Panc1 (cell line): ENCODE measurements around the gene AFG3L2.

Experiments used
- POLR2AphosphoS5 ChIP-seq: IDR thresholded peaks from 2 replicates; pipeline ENCODE4 v1.6.1; 2012; ENCODE audit warnings: mild to moderate bottlenecking, low read depth, low read length, moderate library complexity
- TCF7L2 ChIP-seq: IDR thresholded peaks from 2 replicates; pipeline ENCODE4 v1.6.1; 2011; ENCODE audit warnings: mild to moderate bottlenecking, low read depth, low read length, inconsistent platforms
- TF ChIP-seq, protein P1 (sequence below): fragments of 450-650 bp; IDR thresholded peaks from 2 replicates; pipeline ENCODE4 v1.5.1; 2017; ENCODE audit warnings: mild to moderate bottlenecking
- TF ChIP-seq, protein P2 (sequence below), 2 experiments: IDR thresholded peaks; 2 replicates each; pipeline ENCODE4 v1.6.1; 2011 to 2012; ENCODE audit warnings: low read depth in 2 of 2, control low read depth in 1 of 2, low read length in 1 of 2, mild to moderate bottlenecking in 1 of 2, moderate library complexity in 1 of 2; ENCODE audit not compliant: insufficient read depth in 1 of 2

DNA sequence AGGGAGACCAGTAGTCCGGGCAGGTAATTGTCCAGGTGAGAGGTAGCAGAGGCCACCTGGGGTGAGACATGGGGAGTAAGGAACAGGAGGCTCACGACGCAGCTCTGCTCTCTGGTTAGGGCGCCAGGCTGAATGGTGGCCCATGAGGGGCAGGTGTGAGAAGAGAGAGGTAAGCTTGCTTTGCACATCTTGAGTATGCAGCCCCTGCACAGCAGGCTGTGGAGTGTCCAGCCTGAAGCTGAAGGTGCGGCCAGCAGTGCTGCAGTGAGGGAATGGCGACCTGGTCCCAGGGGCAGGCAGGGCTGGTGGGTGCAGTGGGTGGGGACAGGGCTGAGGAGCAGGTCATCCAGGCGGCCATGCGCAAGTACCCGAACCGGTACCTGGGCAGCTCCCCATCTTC, 46.4 kb upstream of the AFG3L2 start:
- TF ChIP-seq, protein P1, sequence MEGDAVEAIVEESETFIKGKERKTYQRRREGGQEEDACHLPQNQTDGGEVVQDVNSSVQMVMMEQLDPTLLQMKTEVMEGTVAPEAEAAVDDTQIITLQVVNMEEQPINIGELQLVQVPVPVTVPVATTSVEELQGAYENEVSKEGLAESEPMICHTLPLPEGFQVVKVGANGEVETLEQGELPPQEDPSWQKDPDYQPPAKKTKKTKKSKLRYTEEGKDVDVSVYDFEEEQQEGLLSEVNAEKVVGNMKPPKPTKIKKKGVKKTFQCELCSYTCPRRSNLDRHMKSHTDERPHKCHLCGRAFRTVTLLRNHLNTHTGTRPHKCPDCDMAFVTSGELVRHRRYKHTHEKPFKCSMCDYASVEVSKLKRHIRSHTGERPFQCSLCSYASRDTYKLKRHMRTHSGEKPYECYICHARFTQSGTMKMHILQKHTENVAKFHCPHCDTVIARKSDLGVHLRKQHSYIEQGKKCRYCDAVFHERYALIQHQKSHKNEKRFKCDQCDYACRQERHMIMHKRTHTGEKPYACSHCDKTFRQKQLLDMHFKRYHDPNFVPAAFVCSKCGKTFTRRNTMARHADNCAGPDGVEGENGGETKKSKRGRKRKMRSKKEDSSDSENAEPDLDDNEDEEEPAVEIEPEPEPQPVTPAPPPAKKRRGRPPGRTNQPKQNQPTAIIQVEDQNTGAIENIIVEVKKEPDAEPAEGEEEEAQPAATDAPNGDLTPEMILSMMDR, result no peak
- TF ChIP-seq POLR2AphosphoS5 (no peak), TCF7L2 (no peak)
- TF ChIP-seq, protein P2, sequence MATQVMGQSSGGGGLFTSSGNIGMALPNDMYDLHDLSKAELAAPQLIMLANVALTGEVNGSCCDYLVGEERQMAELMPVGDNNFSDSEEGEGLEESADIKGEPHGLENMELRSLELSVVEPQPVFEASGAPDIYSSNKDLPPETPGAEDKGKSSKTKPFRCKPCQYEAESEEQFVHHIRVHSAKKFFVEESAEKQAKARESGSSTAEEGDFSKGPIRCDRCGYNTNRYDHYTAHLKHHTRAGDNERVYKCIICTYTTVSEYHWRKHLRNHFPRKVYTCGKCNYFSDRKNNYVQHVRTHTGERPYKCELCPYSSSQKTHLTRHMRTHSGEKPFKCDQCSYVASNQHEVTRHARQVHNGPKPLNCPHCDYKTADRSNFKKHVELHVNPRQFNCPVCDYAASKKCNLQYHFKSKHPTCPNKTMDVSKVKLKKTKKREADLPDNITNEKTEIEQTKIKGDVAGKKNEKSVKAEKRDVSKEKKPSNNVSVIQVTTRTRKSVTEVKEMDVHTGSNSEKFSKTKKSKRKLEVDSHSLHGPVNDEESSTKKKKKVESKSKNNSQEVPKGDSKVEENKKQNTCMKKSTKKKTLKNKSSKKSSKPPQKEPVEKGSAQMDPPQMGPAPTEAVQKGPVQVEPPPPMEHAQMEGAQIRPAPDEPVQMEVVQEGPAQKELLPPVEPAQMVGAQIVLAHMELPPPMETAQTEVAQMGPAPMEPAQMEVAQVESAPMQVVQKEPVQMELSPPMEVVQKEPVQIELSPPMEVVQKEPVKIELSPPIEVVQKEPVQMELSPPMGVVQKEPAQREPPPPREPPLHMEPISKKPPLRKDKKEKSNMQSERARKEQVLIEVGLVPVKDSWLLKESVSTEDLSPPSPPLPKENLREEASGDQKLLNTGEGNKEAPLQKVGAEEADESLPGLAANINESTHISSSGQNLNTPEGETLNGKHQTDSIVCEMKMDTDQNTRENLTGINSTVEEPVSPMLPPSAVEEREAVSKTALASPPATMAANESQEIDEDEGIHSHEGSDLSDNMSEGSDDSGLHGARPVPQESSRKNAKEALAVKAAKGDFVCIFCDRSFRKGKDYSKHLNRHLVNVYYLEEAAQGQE (IDR thresholded peaks at IDR 0.05; ENCODE audit: insufficient read depth in 1 of 2, low read depth in 2 of 2, low read length in 1 of 2), result no peak
